ENCODE measurements around the gene EMX1.

DNA sequence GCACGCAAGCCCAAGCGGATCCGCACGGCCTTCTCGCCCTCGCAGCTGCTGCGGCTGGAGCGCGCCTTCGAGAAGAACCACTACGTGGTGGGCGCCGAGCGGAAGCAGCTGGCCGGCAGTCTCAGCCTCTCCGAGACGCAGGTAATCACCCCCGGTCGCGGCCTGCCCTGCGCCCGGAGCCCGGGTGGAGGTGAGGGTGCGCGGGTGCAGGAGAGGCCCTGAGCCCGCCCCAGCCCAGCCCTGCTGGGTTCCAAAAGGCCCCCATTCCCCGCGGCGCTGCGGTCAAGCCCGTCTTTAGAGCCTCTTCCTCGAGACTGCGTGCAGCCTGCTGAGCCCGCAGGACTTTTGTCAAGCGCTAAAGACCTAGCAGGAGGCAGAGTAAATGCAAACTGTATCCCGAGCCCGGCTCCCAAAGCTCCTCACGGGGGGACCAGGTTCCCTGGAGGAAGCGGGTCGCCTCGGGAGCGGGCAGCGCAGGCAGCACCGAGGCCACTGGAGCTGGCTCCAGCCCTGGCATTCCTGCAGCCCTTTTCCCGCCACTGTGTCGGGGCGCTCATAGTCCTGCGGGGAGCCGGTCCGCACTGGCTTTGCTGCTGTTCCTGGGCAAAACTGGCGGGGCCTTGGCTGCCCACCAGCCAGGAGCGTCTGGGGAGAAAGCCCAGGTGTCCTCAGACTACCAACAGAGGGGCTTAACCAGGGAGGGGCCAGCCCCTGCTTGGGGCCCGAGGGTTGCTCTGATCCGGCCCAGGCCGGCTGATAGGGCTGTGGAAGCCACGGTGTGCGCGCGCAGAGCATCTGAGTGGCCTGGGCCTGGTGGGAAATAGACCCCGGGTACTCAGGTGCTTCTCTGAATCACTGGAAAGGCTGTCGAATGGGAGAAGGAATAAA is 7.3 kb downstream of the EMX1 start:
- TF ChIP-seq, protein P1, sequence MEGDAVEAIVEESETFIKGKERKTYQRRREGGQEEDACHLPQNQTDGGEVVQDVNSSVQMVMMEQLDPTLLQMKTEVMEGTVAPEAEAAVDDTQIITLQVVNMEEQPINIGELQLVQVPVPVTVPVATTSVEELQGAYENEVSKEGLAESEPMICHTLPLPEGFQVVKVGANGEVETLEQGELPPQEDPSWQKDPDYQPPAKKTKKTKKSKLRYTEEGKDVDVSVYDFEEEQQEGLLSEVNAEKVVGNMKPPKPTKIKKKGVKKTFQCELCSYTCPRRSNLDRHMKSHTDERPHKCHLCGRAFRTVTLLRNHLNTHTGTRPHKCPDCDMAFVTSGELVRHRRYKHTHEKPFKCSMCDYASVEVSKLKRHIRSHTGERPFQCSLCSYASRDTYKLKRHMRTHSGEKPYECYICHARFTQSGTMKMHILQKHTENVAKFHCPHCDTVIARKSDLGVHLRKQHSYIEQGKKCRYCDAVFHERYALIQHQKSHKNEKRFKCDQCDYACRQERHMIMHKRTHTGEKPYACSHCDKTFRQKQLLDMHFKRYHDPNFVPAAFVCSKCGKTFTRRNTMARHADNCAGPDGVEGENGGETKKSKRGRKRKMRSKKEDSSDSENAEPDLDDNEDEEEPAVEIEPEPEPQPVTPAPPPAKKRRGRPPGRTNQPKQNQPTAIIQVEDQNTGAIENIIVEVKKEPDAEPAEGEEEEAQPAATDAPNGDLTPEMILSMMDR (IDR thresholded peaks at IDR 0.05; ENCODE audit: poor library complexity, severe bottlenecking) = no peak
- TF ChIP-seq, protein P2, sequence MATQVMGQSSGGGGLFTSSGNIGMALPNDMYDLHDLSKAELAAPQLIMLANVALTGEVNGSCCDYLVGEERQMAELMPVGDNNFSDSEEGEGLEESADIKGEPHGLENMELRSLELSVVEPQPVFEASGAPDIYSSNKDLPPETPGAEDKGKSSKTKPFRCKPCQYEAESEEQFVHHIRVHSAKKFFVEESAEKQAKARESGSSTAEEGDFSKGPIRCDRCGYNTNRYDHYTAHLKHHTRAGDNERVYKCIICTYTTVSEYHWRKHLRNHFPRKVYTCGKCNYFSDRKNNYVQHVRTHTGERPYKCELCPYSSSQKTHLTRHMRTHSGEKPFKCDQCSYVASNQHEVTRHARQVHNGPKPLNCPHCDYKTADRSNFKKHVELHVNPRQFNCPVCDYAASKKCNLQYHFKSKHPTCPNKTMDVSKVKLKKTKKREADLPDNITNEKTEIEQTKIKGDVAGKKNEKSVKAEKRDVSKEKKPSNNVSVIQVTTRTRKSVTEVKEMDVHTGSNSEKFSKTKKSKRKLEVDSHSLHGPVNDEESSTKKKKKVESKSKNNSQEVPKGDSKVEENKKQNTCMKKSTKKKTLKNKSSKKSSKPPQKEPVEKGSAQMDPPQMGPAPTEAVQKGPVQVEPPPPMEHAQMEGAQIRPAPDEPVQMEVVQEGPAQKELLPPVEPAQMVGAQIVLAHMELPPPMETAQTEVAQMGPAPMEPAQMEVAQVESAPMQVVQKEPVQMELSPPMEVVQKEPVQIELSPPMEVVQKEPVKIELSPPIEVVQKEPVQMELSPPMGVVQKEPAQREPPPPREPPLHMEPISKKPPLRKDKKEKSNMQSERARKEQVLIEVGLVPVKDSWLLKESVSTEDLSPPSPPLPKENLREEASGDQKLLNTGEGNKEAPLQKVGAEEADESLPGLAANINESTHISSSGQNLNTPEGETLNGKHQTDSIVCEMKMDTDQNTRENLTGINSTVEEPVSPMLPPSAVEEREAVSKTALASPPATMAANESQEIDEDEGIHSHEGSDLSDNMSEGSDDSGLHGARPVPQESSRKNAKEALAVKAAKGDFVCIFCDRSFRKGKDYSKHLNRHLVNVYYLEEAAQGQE (IDR thresholded peaks at IDR 0.05; ENCODE audit: borderline replicate concordance) = no peak

Measured in neural cell (in vitro differentiated cells).